MM.1S (cell line): ENCODE data around the gene NR6A1.

ENCODE experiments used
- DNase-seq: peaks from one replicate; pipeline ENCODE4 v3.0.0-alpha.2; 2015
- H2AFZ ChIP-seq: fragments of 300-600 bp; sonication (generic); 2 replicates; pipeline ENCODE4 v1.6.0; 2016; ENCODE audit warnings: antibody characterized with exemption, low read length
- H3F3A ChIP-seq: fragments of 300-600 bp; sonication (generic); 2 replicates; pipeline ENCODE4 v1.6.1; 2016; ENCODE audit warnings: mild to moderate bottlenecking, antibody characterized with exemption, low read length, moderate library complexity, mixed read lengths; ENCODE audit not compliant: insufficient read depth
- H3K27ac ChIP-seq: fragments of 300-600 bp; sonication (generic); 2 replicates; pipeline ENCODE4 v1.5.1; 2016; ENCODE audit warnings: mild to moderate bottlenecking, low read length
- H3K27me3 ChIP-seq: fragments of 300-600 bp; sonication (generic); replicated peaks from 2 replicates; pipeline ENCODE4 v1.6.0; 2016; ENCODE audit warnings: low read length; ENCODE audit not compliant: insufficient read depth
- H3K36me3 ChIP-seq: fragments of 300-600 bp; sonication (generic); replicated peaks from 2 replicates; pipeline ENCODE4 v1.6.1; 2016; ENCODE audit warnings: mild to moderate bottlenecking, low read length, mixed read lengths; ENCODE audit not compliant: insufficient read depth
- H3K4me1 ChIP-seq: fragments of 300-600 bp; sonication (generic); 2 replicates; pipeline ENCODE4 v1.6.1; 2016; ENCODE audit warnings: low read length, mixed read lengths
- H3K4me2 ChIP-seq: fragments of 300-600 bp; sonication (generic); 2 replicates; pipeline ENCODE4 v1.6.0; 2016; ENCODE audit warnings: low read depth, low read length
- H3K4me3 ChIP-seq: fragments of 300-600 bp; sonication (generic); 2 replicates; pipeline ENCODE4 v1.5.1; 2016; ENCODE audit warnings: low read length, mixed read lengths
- H3K79me2 ChIP-seq: fragments of 300-600 bp; sonication (generic); 2 replicates; pipeline ENCODE4 v1.6.1; 2016; ENCODE audit warnings: mixed run types, low read length, mixed read lengths
- H3K9ac ChIP-seq: fragments of 300-600 bp; sonication (generic); 2 replicates; pipeline ENCODE4 v1.6.1; 2016; ENCODE audit warnings: low read length, mixed read lengths
- H3K9me2 ChIP-seq: fragments of 300-600 bp; sonication (generic); replicated peaks from 2 replicates; pipeline ENCODE4 v1.6.1; 2016; ENCODE audit warnings: mild to moderate bottlenecking, low read length, mixed read lengths; ENCODE audit not compliant: insufficient read depth
- H3K9me3 ChIP-seq: fragments of 300-600 bp; sonication (generic); replicated peaks from 2 replicates; pipeline ENCODE4 v1.6.1; 2016; ENCODE audit warnings: mild to moderate bottlenecking, low read length, mixed read lengths; ENCODE audit not compliant: insufficient read depth
- H4K20me1 ChIP-seq: fragments of 300-600 bp; sonication (generic); 2 replicates; pipeline ENCODE4 v1.6.1; 2016; ENCODE audit warnings: mild to moderate bottlenecking, low read length, moderate library complexity, mixed read lengths; ENCODE audit not compliant: insufficient read depth
- CTCF ChIP-seq: fragments of 300-600 bp; sonication (generic); IDR thresholded peaks from 2 replicates; pipeline ENCODE4 v1.5.1; 2016; ENCODE audit warnings: antibody characterized with exemption, low read length, mixed read lengths
- EZH2 ChIP-seq: fragments of 300-600 bp; sonication (generic); optimal IDR thresholded peaks from 2 replicates; pipeline ENCODE3; 2017; ENCODE audit warnings: low read depth, mild to moderate bottlenecking, antibody characterized with exemption, low read length, mixed read lengths
- EZH2phosphoT487 ChIP-seq: fragments of 300-600 bp; sonication (generic); IDR thresholded peaks from 2 replicates; pipeline ENCODE4 v1.6.1; 2018; ENCODE audit warnings: antibody characterized with exemption, low read length

NR6A1 gene

GRCh38 chr9:124550072-124550471 is 221.0 kb downstream of the NR6A1 start:
- no peak for DNase-seq
- Histone ChIP-seq H3K9ac (no peak overlapping the region), H3K4me2 (no peak overlapping the region), H3K4me3 (no peak overlapping the region), H3K9me3 (no peaks in the 10 kb centered on the region), H3K79me2 (no peaks in the 10 kb centered on the region), H4K20me1 (no peaks in the 10 kb centered on the region), H3K9me2 (no peaks in the 10 kb centered on the region), H3F3A (no peaks in the 10 kb centered on the region; the same call in 1 of the 2 replicates), H3K27ac (no peak overlapping the region), H3K4me1 (no peaks in the 10 kb centered on the region), H2AFZ (no peak overlapping the region), H3K27me3 (no peaks in the 10 kb centered on the region), H3K36me3 (no peaks in the 10 kb centered on the region)
- TF ChIP-seq EZH2 (no peak), CTCF (no peak), EZH2phosphoT487 (no peak)

DNA sequence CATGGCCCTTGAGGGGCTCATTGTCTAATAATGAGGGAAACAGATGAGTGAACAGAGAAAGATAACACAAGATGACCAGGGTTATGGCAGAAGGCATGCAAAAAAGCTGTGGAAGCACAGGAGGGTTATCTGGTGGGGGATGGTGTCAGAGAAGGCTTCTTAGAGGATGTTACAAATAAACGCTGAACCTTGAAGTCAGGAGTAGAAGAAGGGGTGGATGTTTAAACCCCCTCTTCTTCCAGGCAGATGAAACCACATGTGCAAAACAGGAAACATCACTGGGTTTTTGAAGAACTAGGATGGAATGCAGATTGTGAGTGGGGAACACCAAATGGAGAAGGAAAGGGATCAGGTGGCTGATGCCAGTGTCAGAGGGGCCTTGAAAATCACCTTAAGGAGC is 222.1 kb downstream of the NR6A1 start:
- Histone ChIP-seq H3K9me2 (no peaks in the 10 kb centered on the region), H3F3A (no peaks in the 10 kb centered on the region; the same call in 1 of the 2 replicates), H4K20me1 (no peaks in the 10 kb centered on the region), H3K79me2 (no peaks in the 10 kb centered on the region), H3K4me1 (no peaks in the 10 kb centered on the region), H3K9me3 (no peaks in the 10 kb centered on the region), H3K4me3 (no peak overlapping the region), H3K4me2 (no peak overlapping the region), H3K27me3 (no peaks in the 10 kb centered on the region), H3K27ac (no peak overlapping the region), H3K9ac (no peak overlapping the region), H2AFZ (no peak overlapping the region), H3K36me3 (no peaks in the 10 kb centered on the region)
- TF ChIP-seq EZH2phosphoT487 (no peak), EZH2 (no peak), CTCF (no peak)
- no peak for DNase-seq

- no peak overlapping the region for H3K9ac ChIP-seq
- no peak overlapping the region for H3K4me2 ChIP-seq
- H3F3A ChIP-seq: no peaks in the 10 kb centered on the region
- no peak overlapping the region for H3K4me3 ChIP-seq
- DNase-seq: no peak
- no peak for TF ChIP-seq EZH2phosphoT487
- no peak for TF ChIP-seq CTCF
- TF ChIP-seq EZH2: no peak
- H3K4me1 ChIP-seq: peaks cover 8% of the 10 kb centered on the region
- H4K20me1 ChIP-seq: no peaks in the 10 kb centered on the region
- no peaks in the 10 kb centered on the region for H3K79me2 ChIP-seq
- no peaks in the 10 kb centered on the region for H3K27me3 ChIP-seq
- no peaks in the 10 kb centered on the region for H3K9me3 ChIP-seq
- H3K36me3 ChIP-seq: no peaks in the 10 kb centered on the region
- H3K27ac ChIP-seq: no peak overlapping the region
- H3K9me2 ChIP-seq: no peaks in the 10 kb centered on the region
- no peak overlapping the region for H2AFZ ChIP-seq
Observed at GRCh38 chr9:124544535-124544934, 226.6 kb downstream of the NR6A1 start.
